Omental fat pad (tissue), 4 donors: Measurements from ENCODE around the gene ATXN3. TPM values are rescaled to one million over a fixed set of nuclear protein-coding genes. Genes with fewer than 3 reads are reported as not detected.

Source experiments
- ATAC-seq: fragments of 150-250 bp; one replicate; pipeline ENCODE4 v1.9.1; 2016; ENCODE audit warnings: mild to moderate bottlenecking, moderate library complexity; ENCODE audit not compliant: low FRiP score
- DNase-seq: peaks from one replicate; pipeline ENCODE4 v3.0.0-alpha.2; 2019; ENCODE audit warnings: low spot score
- CTCF ChIP-seq, 3 donors: fragments of 450-650 bp; IDR thresholded peaks; one replicate each; pipeline ENCODE4 v1.5.1; 2016 to 2017; ENCODE audit warnings: antibody characterized with exemption in 3 of 3, mild to moderate bottlenecking in 3 of 3, moderate library complexity in 2 of 3
- total RNA-seq, 4 donors: library from RNA; depleted of rRNA; stranded (reverse); fragments of >200 nt; gene quantifications; one replicate each; pipeline ENCODE4 v1.1.0, GENCODE V29; 2016

ATXN3 gene
- total RNA-seq, 4 donors from 2014 or later: 23.4 to 37.9 (median 36.4) TPM

DNA sequence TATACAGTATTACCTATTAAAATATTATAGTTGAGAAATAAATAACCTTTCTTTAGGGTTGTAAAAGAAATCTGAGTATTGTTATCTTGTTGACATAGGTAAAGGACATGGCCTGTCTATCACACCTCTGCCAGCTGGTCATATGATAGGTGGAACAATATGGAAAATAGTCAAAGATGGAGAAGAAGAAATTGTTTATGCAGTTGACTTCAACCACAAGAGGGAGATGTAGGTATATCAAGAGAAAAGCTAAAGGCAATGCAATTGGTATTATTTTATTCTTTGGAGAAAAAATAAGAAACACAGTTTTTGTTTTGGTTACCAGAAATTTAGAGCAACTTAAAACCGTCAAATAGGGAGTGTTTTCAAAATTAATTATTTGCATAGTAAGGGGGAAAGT lies 28.9 kb upstream of the ATXN3 start:
- DNase-seq (no peak), ATAC-seq (no peak)
- no peak for TF ChIP-seq CTCF (IDR thresholded peaks at IDR 0.05)

GRCh38 chr14:92134456-92134855 lies 28.1 kb upstream of the ATXN3 start:
- no peak for TF ChIP-seq CTCF (IDR thresholded peaks at IDR 0.05)
- DNase-seq: no peak
- no peak for ATAC-seq

DNA sequence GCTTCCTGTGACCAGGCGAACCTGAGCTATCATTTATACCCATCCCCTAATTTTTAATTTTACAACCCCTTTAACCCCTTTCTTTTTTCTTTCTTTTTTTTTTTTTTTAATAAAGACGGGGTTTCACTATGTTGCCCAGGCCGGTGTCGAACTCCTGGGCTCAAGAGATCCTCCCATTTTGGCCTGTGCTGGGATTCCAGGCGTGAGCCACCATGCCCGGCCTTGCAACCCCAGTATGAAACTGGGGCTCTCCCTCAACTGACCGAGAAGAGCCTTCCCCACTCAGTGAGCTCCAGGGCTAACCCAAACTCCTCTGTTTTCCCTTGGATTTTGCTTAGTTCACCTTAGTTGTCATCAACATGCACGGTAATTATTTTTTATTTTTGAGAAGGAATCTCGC lies 16.4 kb upstream of the ATXN3 start:
- DNase-seq: no peak
- TF ChIP-seq CTCF (IDR thresholded peaks at IDR 0.05): no peak
- ATAC-seq: no peak

GRCh38 chr14:92122351-92122677 lies 15.9 kb upstream of the ATXN3 start:
- no peak for TF ChIP-seq CTCF (IDR thresholded peaks at IDR 0.05)
- peak; percentile 9 for ATAC-seq
- DNase-seq: no peak

DNA sequence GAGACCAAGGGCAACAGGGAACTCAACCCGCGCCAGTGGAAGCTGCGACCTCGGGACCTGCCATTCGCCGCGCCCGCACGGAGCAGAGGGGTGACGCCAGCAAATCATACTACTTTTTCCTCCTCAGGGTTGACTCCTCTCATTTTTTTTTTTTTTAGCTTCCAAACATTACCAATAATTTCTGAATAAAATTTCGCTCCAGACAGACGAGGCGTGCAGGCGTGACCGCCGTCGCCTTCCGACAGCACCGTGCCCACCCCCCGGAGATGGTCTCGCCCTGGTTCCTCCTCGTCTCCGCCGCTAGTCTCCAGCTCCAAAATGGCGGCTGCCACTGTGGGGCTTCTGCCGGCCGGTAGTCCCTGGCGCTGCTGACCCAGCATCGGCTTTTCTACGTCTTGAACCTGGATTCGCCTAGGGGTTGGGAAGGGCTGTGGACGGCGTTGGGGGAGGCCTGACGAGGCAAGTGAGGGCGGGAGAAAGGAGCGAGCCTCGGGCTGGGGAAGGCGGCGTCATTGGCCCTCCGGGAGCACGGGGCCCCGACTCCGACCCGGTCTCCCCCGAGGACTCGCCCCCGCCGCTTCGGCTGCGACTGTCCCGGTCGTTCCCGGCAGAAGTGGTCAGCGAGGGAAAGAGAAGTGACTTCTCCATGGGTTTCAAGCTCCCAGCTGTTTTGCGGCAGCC lies 15.4 kb upstream of the ATXN3 start, which contains the start of the genes CPSF2 and NDUFB1:
Gene CPSF2 (plus strand): TSS at position 300 of the 681 bp plus-strand sequence. CDS start 9,016 bp downstream, outside the sequence.
Gene NDUFB1 (minus strand): TSS at position 37 of the 681 bp plus-strand sequence. CDS start 4,069 bp downstream, outside the sequence.
- no peak for TF ChIP-seq CTCF (IDR thresholded peaks at IDR 0.05)
- ATAC-seq: peak; percentile 92
- no peak for DNase-seq

GRCh38 chr14:92121207-92121669 lies 14.9 kb upstream of the ATXN3 start:
- no peak for TF ChIP-seq CTCF (IDR thresholded peaks at IDR 0.05)
- DNase-seq: peak; percentile 32
- peak; percentile 22 for ATAC-seq

GRCh38 chr14:92109490-92109889 lies 3.1 kb upstream of the ATXN3 start:
- DNase-seq (no peak), ATAC-seq (no peak)
- no peak for TF ChIP-seq CTCF (IDR thresholded peaks at IDR 0.05)
